Mesenchymal stem cell (in vitro differentiated cells and primary cell): ENCODE results near the gene MRPS33.

Experiments used
- DNase-seq: peaks from one replicate; pipeline ENCODE4 v3.0.0-alpha.2; 2013
- H2AFZ ChIP-seq: one replicate; pipeline ENCODE4 v1.6.1; 2013; ENCODE audit warnings: low read depth, mild to moderate bottlenecking, control low read depth, inconsistent platforms, low read length, moderate library complexity
- H2AK5ac ChIP-seq: 2 replicates; pipeline ENCODE4 v1.6.1; 2013; ENCODE audit warnings: low read length, moderate library complexity, mild to moderate bottlenecking, inconsistent platforms; ENCODE audit not compliant: severe bottlenecking
- H2BK120ac ChIP-seq: one replicate; pipeline ENCODE4 v1.6.1; 2013; ENCODE audit warnings: low read depth, mild to moderate bottlenecking, inconsistent platforms, low read length, moderate library complexity
- H2BK12ac ChIP-seq, 2 experiments: one replicate each; pipeline ENCODE4 v1.6.1; 2013; ENCODE audit warnings: inconsistent platforms in 2 of 2, low read length in 2 of 2, mild to moderate bottlenecking in 2 of 2, moderate library complexity in 2 of 2, control low read depth in 1 of 2
- H2BK15ac ChIP-seq: one replicate; pipeline ENCODE4 v1.6.1; 2013; ENCODE audit warnings: mild to moderate bottlenecking, low read depth, inconsistent platforms; ENCODE audit not compliant: poor library complexity, severe bottlenecking
- H2BK5ac ChIP-seq: 2 replicates; pipeline ENCODE4 v1.6.1; 2013; ENCODE audit warnings: low read depth, mild to moderate bottlenecking, low read length, control low read depth, inconsistent platforms; ENCODE audit not compliant: poor library complexity, severe bottlenecking
- H3K14ac ChIP-seq, 2 experiments: one replicate each; pipeline ENCODE4 v1.6.1; 2013; ENCODE audit warnings: inconsistent platforms in 2 of 2, low read length in 2 of 2, control low read depth in 1 of 2, mild to moderate bottlenecking in 1 of 2, moderate library complexity in 1 of 2
- H3K18ac ChIP-seq, 2 experiments: one replicate each; pipeline ENCODE4 v1.6.1; 2013; ENCODE audit warnings: inconsistent platforms in 2 of 2, low read length in 2 of 2, control low read depth in 1 of 2, low read depth in 1 of 2, mild to moderate bottlenecking in 1 of 2
- H3K23ac ChIP-seq, 2 experiments: one replicate each; pipeline ENCODE4 v1.6.1; 2013; ENCODE audit warnings: inconsistent platforms in 2 of 2, low read length in 2 of 2, mild to moderate bottlenecking in 2 of 2, moderate library complexity in 2 of 2, control low read depth in 1 of 2
- H3K27ac ChIP-seq: 2 replicates; pipeline ENCODE4 v1.5.1; 2013; ENCODE audit warnings: mild to moderate bottlenecking, moderate library complexity, low read length, control low read depth, inconsistent platforms; ENCODE audit not compliant: poor library complexity, severe bottlenecking
- H3K27me3 ChIP-seq, 2 experiments: 2 replicates each; pipeline versions ENCODE4 v1.6.1 to v1.7.0; 2013; ENCODE audit warnings: low read length in 2 of 2, mild to moderate bottlenecking in 2 of 2, moderate library complexity in 2 of 2, control low read depth in 1 of 2, inconsistent platforms in 1 of 2; ENCODE audit not compliant: control insufficient read depth in 1 of 2, insufficient read depth in 1 of 2
- H3K36me3 ChIP-seq, 2 experiments: 2 replicates each; pipeline versions ENCODE4 v1.6.1 to v1.7.0; 2013; ENCODE audit warnings: low read length in 2 of 2, control low read depth in 1 of 2, inconsistent platforms in 1 of 2, low read depth in 1 of 2, mild to moderate bottlenecking in 1 of 2; ENCODE audit not compliant: insufficient read depth in 2 of 2, control insufficient read depth in 1 of 2
- H3K4ac ChIP-seq, 2 experiments: one replicate each; pipeline ENCODE4 v1.6.1; 2013; ENCODE audit warnings: inconsistent platforms in 2 of 2, low read length in 2 of 2, mild to moderate bottlenecking in 2 of 2, moderate library complexity in 2 of 2, control low read depth in 1 of 2, low read depth in 1 of 2
- H3K4me1 ChIP-seq: 2 replicates; pipeline ENCODE4 v1.6.1; 2013; ENCODE audit warnings: low read depth, low read length, control low read depth; ENCODE audit not compliant: control insufficient read depth, insufficient read depth
- H3K4me2 ChIP-seq: 2 replicates; pipeline ENCODE4 v1.6.1; 2013; ENCODE audit warnings: low read length, mild to moderate bottlenecking, inconsistent platforms; ENCODE audit not compliant: poor library complexity, severe bottlenecking
- H3K4me3 ChIP-seq, 2 experiments: 2 replicates each; pipeline versions ENCODE4 v1.5.1 to v1.7.0; 2013; ENCODE audit warnings: low read length in 2 of 2, mild to moderate bottlenecking in 2 of 2, control low read depth in 1 of 2, low read depth in 1 of 2; ENCODE audit not compliant: insufficient read depth in 1 of 2
- H3K79me1 ChIP-seq: replicated peaks from 2 replicates; pipeline ENCODE4 v1.6.1; 2013; ENCODE audit warnings: mild to moderate bottlenecking, control low read depth, low read length, inconsistent platforms; ENCODE audit not compliant: poor library complexity, severe bottlenecking
- H3K9ac ChIP-seq: 2 replicates; pipeline ENCODE4 v1.7.0; 2013; ENCODE audit warnings: mild to moderate bottlenecking, low read length, moderate library complexity
- H3K9me3 ChIP-seq: 2 replicates; pipeline ENCODE4 v1.7.0; 2013; ENCODE audit warnings: mild to moderate bottlenecking, low read length; ENCODE audit not compliant: control insufficient read depth
- H4K8ac ChIP-seq: one replicate; pipeline ENCODE4 v1.6.1; 2013; ENCODE audit warnings: inconsistent platforms, mild to moderate bottlenecking, low read length, moderate library complexity
- H4K91ac ChIP-seq: one replicate; pipeline ENCODE4 v1.6.1; 2013; ENCODE audit warnings: mild to moderate bottlenecking, low read length, inconsistent platforms
- WGBS: methylation state at CpG from one replicate; pipeline ENCODE4 v1.1.7; 2013; ENCODE audit warnings: mixed read lengths; 5-methylcytosine and 5-hydroxymethylcytosine counted together

MRPS33 gene

DNA sequence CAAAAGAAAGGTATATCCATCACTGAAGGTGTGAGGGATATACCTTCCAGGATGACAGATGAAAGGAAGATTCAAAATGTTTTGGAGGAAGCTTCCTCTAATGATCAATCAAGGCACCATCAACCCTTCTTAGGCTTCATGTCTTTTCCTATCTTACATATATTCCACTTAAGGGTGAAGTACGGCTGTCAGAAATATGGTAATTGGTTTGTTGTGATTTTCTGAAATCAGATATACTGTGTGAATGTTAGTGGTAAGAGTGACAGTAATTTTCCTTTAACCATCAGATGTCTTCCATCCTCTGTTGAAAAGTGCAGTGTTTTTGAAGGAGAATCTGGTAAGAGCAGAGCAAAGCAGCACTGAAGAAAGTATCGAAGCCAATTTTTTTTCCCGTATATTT, 2.8 kb upstream of the MRPS33 start:
- Histone ChIP-seq H4K8ac (no peak overlapping the region), H2BK15ac (no peak overlapping the region), H4K91ac (no peak overlapping the region), H3K4me2 (no peak overlapping the region), H3K14ac (no peak overlapping the region), H3K18ac (no peak overlapping the region), H3K36me3 (no peaks in the 10 kb centered on the region), H3K23ac (no peak overlapping the region), H2BK5ac (no peak overlapping the region), H3K27me3 (no peaks in the 10 kb centered on the region), H3K9me3 (peaks cover 3% of the 10 kb centered on the region), H2BK12ac (no peak overlapping the region), H3K27ac (no peak overlapping the region), H3K79me1 (peaks cover 8% of the 10 kb centered on the region), H2AFZ (no peak overlapping the region), H3K4me3 (no peak overlapping the region), H3K4me1 (no peaks in the 10 kb centered on the region), H2BK120ac (no peak overlapping the region), H3K9ac (no peak overlapping the region), H3K4ac (no peak overlapping the region), H2AK5ac (no peak overlapping the region)
- DNase-seq: no peak
- WGBS: 100% methylated on average over 1 of the region's 3 CpGs

GRCh38 chr7:141016349-141016748, 1.6 kb upstream of the MRPS33 start:
- Histone ChIP-seq H3K4me2 (no peak overlapping the region), H3K23ac (no peak overlapping the region), H2AFZ (no peak overlapping the region), H2AK5ac (no peak overlapping the region), H3K27me3 (no peaks in the 10 kb centered on the region), H3K9ac (no peak overlapping the region), H2BK5ac (no peak overlapping the region), H3K18ac (no peak overlapping the region), H2BK15ac (no peak overlapping the region), H4K8ac (no peak overlapping the region), H3K36me3 (no peaks in the 10 kb centered on the region), H3K4me1 (no peaks in the 10 kb centered on the region), H3K27ac (no peak overlapping the region), H3K4ac (no peak overlapping the region), H4K91ac (no peak overlapping the region), H3K9me3 (peaks cover 3% of the 10 kb centered on the region), H2BK120ac (no peak overlapping the region), H3K14ac (no peak overlapping the region), H3K79me1 (peaks cover 8% of the 10 kb centered on the region), H3K4me3 (no peak overlapping the region), H2BK12ac (no peak overlapping the region)
- no peak for DNase-seq

DNA sequence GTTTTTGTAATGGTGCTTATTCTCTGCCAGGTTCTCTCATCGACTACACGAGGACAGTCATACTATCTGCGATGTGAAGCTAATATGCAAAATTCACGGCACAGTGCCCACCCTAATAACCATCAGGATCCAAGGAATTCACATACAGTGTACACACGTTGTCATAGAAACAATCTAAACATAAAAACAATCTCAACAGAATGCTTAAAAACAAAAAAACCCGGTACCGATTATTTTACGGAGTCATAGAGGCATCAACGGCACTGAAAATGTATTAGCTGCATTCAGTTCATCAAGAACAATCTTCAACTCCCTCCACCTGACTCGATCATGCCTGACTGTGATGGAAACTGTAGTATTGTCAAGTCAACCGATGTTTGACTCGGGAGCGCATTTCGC, 628 bp downstream of the MRPS33 start:
- H3K14ac ChIP-seq: no peak overlapping the region
- no peak overlapping the region for H2AK5ac ChIP-seq
- H3K23ac ChIP-seq: no peak overlapping the region
- no peaks in the 10 kb centered on the region for H3K27me3 ChIP-seq
- peaks cover 0 to 11% of the 10 kb centered on the region in 2 experiments for H3K36me3 ChIP-seq
- H4K8ac ChIP-seq: peak overlapping the region; percentile 66
- H2BK5ac ChIP-seq: no peak overlapping the region
- no peak overlapping the region for H2AFZ ChIP-seq
- 8% methylated on average over 14 of the region's 14 CpGs for WGBS
- H3K79me1 ChIP-seq: peaks cover 19% of the 10 kb centered on the region
- H2BK15ac ChIP-seq: no peak overlapping the region
- H4K91ac ChIP-seq: no peak overlapping the region
- peak overlapping the region; percentile 18 to 54 for H3K4ac ChIP-seq
- no peak overlapping the region for H2BK12ac ChIP-seq
- peak overlapping the region; percentile 70 for H3K27ac ChIP-seq
- H3K4me2 ChIP-seq: peak overlapping the region; percentile 51
- peak overlapping the region; percentile 35 to 84 for H3K4me3 ChIP-seq
- H3K18ac ChIP-seq: peak overlapping the region in 1 of 2 experiments; percentile 68
- no peak overlapping the region for H2BK120ac ChIP-seq
- H3K9me3 ChIP-seq: peaks cover 3% of the 10 kb centered on the region
- H3K4me1 ChIP-seq: no peaks in the 10 kb centered on the region
- peak overlapping the region; percentile 94 for H3K9ac ChIP-seq
- no peak for DNase-seq

GRCh38 chr7:141013345-141013715, 1.4 kb downstream of the MRPS33 start:
- H2BK15ac ChIP-seq: no peak overlapping the region
- no peak overlapping the region for H2AFZ ChIP-seq
- no peak overlapping the region for H2BK12ac ChIP-seq
- H3K18ac ChIP-seq: no peak overlapping the region
- H3K27ac ChIP-seq: no peak overlapping the region
- no peaks in the 10 kb centered on the region for H3K27me3 ChIP-seq
- peaks cover 3% of the 10 kb centered on the region for H3K9me3 ChIP-seq
- 93% methylated on average over 3 of the region's 4 CpGs for WGBS
- no peak overlapping the region for H3K23ac ChIP-seq
- no peak overlapping the region for H4K8ac ChIP-seq
- H2AK5ac ChIP-seq: no peak overlapping the region
- no peak overlapping the region for H3K14ac ChIP-seq
- H3K9ac ChIP-seq: peak overlapping the region; percentile 94
- peak; percentile 13 for DNase-seq
- no peak overlapping the region for H4K91ac ChIP-seq
- peaks cover 20% of the 10 kb centered on the region for H3K79me1 ChIP-seq
- H2BK5ac ChIP-seq: no peak overlapping the region
- H3K4me3 ChIP-seq: peak overlapping the region in 1 of 2 experiments; percentile 84
- no peaks in the 10 kb centered on the region for H3K4me1 ChIP-seq
- no peak overlapping the region for H3K4me2 ChIP-seq
- H3K4ac ChIP-seq: no peak overlapping the region
- H3K36me3 ChIP-seq: peaks cover 3 to 14% of the 10 kb centered on the region in 2 experiments
- no peak overlapping the region for H2BK120ac ChIP-seq
